Measurements from ENCODE around the gene GSTA5.
"Not testable (repeated sequence)": the region's sequence is repeated elsewhere in the genome, so short reads cannot be mapped to it uniquely, and the experiment has no call there.

GSTA5 gene

DNA sequence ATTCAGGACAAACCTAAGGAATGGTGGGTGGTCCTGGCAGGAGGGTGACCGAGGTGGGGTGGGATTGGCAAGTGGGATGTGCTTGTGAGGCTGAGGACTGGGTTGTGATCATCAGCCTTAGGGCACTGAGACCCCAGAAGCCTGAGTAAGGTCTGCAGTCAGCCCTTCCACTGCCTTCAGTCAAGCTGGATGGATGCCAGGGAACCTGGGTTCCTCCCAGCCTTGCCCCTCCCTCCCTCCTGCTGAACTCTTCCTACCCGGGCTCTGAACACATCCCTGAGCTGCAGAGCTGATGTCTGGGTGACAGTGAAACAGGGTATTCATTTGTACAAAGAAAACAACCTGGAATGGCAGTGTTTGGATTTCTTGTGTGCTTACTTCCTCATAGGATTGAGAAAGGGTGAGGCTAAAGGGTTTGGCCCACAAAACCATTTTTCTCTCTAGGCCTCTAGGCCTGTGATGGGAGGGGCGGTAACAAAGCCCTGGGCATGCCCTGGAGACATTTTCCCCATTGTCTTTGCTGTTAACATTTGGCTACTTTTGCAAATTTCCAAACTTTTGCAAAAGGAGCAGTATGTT, 57.8 kb downstream of the GSTA5 start:
- no CpG with 5 or more reads among the region's 3 CpGs for WGBS (ENCODE audit: extremely low coverage, insufficient coverage, low lambda C conversion rate)

DNA sequence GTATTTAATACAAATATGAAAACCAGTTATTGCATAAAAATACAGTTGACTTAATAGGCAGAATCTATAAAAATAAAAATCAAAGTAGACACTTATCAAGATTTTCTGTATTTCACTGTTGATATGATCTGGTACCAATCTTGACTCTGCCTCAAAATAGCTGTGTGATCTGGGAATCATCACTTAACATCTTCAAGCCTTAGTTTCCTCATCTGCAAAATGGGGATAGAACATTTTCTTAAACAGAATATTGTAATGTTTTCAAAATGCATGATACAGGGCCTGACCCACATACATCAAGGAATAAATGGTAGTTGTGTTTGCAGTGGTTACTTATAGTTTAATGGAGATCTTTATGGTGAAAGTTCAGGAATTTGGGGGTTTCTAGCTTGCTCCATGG, 58.4 kb downstream of the GSTA5 start:
- H3K27ac ChIP-seq (ENCODE audit: low read depth, low read length); H3K18ac ChIP-seq (ENCODE audit: low read length); H2BK15ac ChIP-seq (replicated peaks; ENCODE audit: low read depth); H4K5ac ChIP-seq (ENCODE audit: low read length); H2BK120ac ChIP-seq (ENCODE audit: low read depth, low read length); H3K4me3 ChIP-seq (ENCODE audit: low read length); H3K23ac ChIP-seq (ENCODE audit: low read length); DNase-seq; H3K4ac ChIP-seq (ENCODE audit: low read depth, low read length); H2AK5ac ChIP-seq (ENCODE audit: low read length); H3K27me3 ChIP-seq (ENCODE audit: insufficient read depth, low read length, poor library complexity); H2BK5ac ChIP-seq (ENCODE audit: low read length); H3K79me2 ChIP-seq (ENCODE audit: control insufficient read depth, insufficient read depth, low read length); H3K36me3 ChIP-seq (ENCODE audit: control insufficient read depth, insufficient read depth, low read length); H4K8ac ChIP-seq (ENCODE audit: low read depth, low read length); H3K4me2 ChIP-seq (ENCODE audit: low read length); H3K4me1 ChIP-seq (ENCODE audit: control insufficient read depth, low read depth, low read length); H3K79me1 ChIP-seq (ENCODE audit: low read length); H3K56ac ChIP-seq (ENCODE audit: low read length); H3K9ac ChIP-seq (ENCODE audit: low read length): not testable (repeated sequence)

More for the DNA sequence above, 57.8 kb downstream of the GSTA5 start:
- H4K5ac ChIP-seq (ENCODE audit: low read length); H2BK15ac ChIP-seq (replicated peaks; ENCODE audit: low read depth); H2BK120ac ChIP-seq (ENCODE audit: low read depth, low read length); H2BK5ac ChIP-seq (ENCODE audit: low read length); H3K79me1 ChIP-seq (ENCODE audit: low read length); H3K4me2 ChIP-seq (ENCODE audit: low read length); H3K4ac ChIP-seq (ENCODE audit: low read depth, low read length); H3K36me3 ChIP-seq (ENCODE audit: control insufficient read depth, insufficient read depth, low read length); H3K27me3 ChIP-seq (ENCODE audit: insufficient read depth, low read length, poor library complexity); H3K56ac ChIP-seq (ENCODE audit: low read length); H3K4me3 ChIP-seq (ENCODE audit: low read length); H3K4me1 ChIP-seq (ENCODE audit: control insufficient read depth, low read depth, low read length); H3K27ac ChIP-seq (ENCODE audit: low read depth, low read length); H3K79me2 ChIP-seq (ENCODE audit: control insufficient read depth, insufficient read depth, low read length); DNase-seq; H3K9ac ChIP-seq (ENCODE audit: low read length); H3K23ac ChIP-seq (ENCODE audit: low read length); H2AK5ac ChIP-seq (ENCODE audit: low read length); H3K18ac ChIP-seq (ENCODE audit: low read length); H4K8ac ChIP-seq (ENCODE audit: low read depth, low read length): not testable (repeated sequence)

Data from mesendoderm (in vitro differentiated cells).